Smooth muscle cell of bladder (primary cell): ENCODE results near the gene ZNF540. TPM values are rescaled to one million over a fixed set of nuclear protein-coding genes. Genes with fewer than 3 reads are reported as not detected.

Source experiments
- total RNA-seq: library from RNA; depleted of rRNA; stranded (reverse); fragments of >200 nt; gene quantifications from 2 replicates; pipeline ENCODE4 v1.2.3, GENCODE V29; 2014

Gene ZNF540
- 0.28 and 1.2 TPM in 2 replicates for total RNA-seq

DNA sequence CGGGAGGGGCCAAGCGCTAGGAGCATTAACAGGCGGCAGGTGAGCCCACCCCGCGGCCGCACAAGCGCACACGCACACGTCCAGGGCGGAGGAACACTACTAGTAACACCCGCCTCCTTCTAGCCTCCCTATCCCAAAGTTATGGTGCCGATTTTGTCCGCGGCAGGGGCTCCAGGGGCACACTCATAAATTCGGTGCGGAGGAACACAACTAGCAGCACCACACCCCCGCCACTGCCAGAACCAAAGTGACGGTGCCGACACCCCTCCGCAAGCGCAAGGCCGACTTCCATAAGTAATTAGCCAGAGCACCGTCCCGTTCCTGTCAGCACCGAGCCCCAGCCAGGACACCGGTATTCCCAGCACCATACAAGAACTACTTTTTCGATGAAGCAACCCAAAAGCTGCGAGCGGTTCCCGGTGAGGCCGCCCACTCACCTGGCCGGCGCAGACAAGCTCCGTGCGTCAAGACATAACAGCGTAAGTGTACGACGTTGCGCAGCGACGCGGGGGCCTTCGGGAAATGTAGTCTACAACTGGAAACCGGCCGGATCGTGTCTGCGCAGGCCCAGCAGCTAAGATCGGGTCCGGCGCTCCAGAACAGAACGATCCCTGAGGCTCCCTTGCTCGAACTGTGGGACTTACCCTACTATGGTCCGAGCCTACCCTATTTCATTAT is at the start of gene ZNF540, which contains the start of gene ZNF571:
ZNF540 (plus strand) TSS at position 573 of the 678 bp plus-strand sequence. CDS start 3,572 bp downstream, outside the sequence.
ZNF571 (minus strand) TSS at position 489 of the 678 bp plus-strand sequence. CDS start 8,116 bp downstream, outside the sequence.

DNA sequence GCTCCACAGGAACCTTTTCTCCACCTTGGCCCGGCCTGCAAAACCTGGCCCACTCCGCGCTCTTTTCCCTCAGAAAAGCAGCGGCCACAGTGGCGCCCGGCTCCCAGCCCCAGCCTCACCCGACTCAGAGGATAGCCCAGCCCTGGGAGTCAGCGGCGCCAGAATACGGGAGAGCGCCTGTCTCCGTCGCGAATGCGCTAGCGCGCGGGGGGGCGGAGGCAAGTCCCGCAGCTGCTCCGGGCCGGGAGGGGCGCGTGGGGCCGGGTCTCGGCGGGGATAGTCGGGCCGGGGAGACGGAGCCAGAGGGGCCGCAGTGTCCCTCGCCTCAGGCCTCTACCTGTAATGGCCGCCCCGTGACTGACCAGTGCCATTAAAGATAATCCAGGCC is 60.6 kb downstream of the ZNF540 start, which contains the start of gene ZFP30:
ZFP30 (minus strand) TSS at position 165 of the 388 bp plus-strand sequence. CDS start 7,643 bp downstream, outside the sequence.

Other genes with a start within 250 kb of the ZNF540 start
- gene ZNF527, start 223.8 kb upstream of the ZNF540 start, total RNA-seq: 4.1 TPM in 2 replicates
- gene ZNF569, start 127.4 kb upstream of the ZNF540 start, total RNA-seq: 5.9 and 7.1 TPM in 2 replicates
- gene ZNF570, start 125.5 kb upstream of the ZNF540 start, total RNA-seq: 8.4 and 9.0 TPM in 2 replicates
- gene ZNF793, start 87.9 kb upstream of the ZNF540 start, total RNA-seq: 1.1 and 1.8 TPM in 2 replicates
- gene ZNF571, start 84 bp upstream of the ZNF540 start, total RNA-seq: 2.7 and 5.6 TPM in 2 replicates
- gene ZFP30, start 60.6 kb downstream of the ZNF540 start, total RNA-seq: 9.8 and 16.3 TPM in 2 replicates
- gene ZNF607, start 124.9 kb downstream of the ZNF540 start, total RNA-seq: 3.7 and 5.5 TPM in 2 replicates
- 4.3 and 5.5 TPM in 2 replicates for gene ZNF573, start 184.7 kb downstream of the ZNF540 start, total RNA-seq